Activated CD8-positive, alpha-beta T cell treated with anti-CD3 and anti-CD28 coated beads for 36 hours (primary cell): ENCODE data around the gene SLC39A11. TPM values are rescaled to one million over a fixed set of nuclear protein-coding genes. Genes with fewer than 3 reads are reported as not detected.

Source experiments
- ATAC-seq: fragments of 200-7000 bp; cut with Tn5 transposase; one replicate; pipeline ENCODE4 v1.10.0; 2021; ENCODE audit warnings: mild to moderate bottlenecking, moderate library complexity
- CTCF ChIA-PET: fragments of 350-600 bp; sonication (Branson Sonifier 250); formaldehyde crosslinking; loops from one replicate; lab custom pipeline; 2021; ENCODE audit warnings: antibody characterized with exemption; lab: Charles Lee
- POLR2A ChIA-PET: fragments of 350-600 bp; sonication (Branson Sonifier 250); formaldehyde crosslinking; loops from one replicate; lab custom pipeline; 2021; ENCODE audit warnings: antibody characterized with exemption; lab: Charles Lee
- DNase-seq: peaks from one replicate; pipeline ENCODE4 v3.0.0-alpha.2; 2020
- H3K27ac Mint-ChIP-seq: one replicate; pipeline ENCODE4 v1.8.0; 2021; ENCODE audit warnings: mild to moderate bottlenecking, mixed read lengths
- H3K27me3 Mint-ChIP-seq: one replicate; pipeline ENCODE4 v1.8.0; 2021; ENCODE audit warnings: mixed read lengths
- H3K36me3 Mint-ChIP-seq: one replicate; pipeline ENCODE4 v1.8.0; 2021; ENCODE audit warnings: low read depth, mixed read lengths
- H3K4me1 Mint-ChIP-seq: one replicate; pipeline ENCODE4 v1.8.0; 2021; ENCODE audit warnings: low read depth, mixed read lengths
- H3K4me3 Mint-ChIP-seq: one replicate; pipeline ENCODE4 v1.8.0; 2021; ENCODE audit warnings: mild to moderate bottlenecking, moderate library complexity, mixed read lengths
- H3K9me3 Mint-ChIP-seq: one replicate; pipeline ENCODE4 v1.8.0; 2021; ENCODE audit warnings: mixed read lengths
- intact Hi-C: fragments of 100-400 bp; cut with micrococcal nuclease; formaldehyde crosslinking; loops from one replicate; pipeline ENCODE4 v1.10.0; 2022
- total RNA-seq, 2 experiments: library from RNA; stranded (reverse); gene quantifications; one replicate each; pipeline ENCODE4 v1.2.3, GENCODE V29; 2021
- TF ChIP-seq, protein P1 (sequence below): fragments of 200-600 bp; IDR thresholded peaks from one replicate; pipeline ENCODE4 v1.8.0; 2022; ENCODE audit warnings: antibody characterized with exemption, mild to moderate bottlenecking

Gene SLC39A11
- total RNA-seq, 2 experiments from 2014 or later: 14.4 to 14.9 TPM

GRCh38 chr17:72955391-72956140, 136.9 kb downstream of the SLC39A11 start:
- ATAC-seq (no peak), DNase-seq (no peak)
- H3K27ac Mint-ChIP-seq: no peak overlapping the region
- intact Hi-C loops: no loop called here
- peaks cover 2% of the 10 kb centered on the region for H3K4me1 Mint-ChIP-seq
- H3K9me3 Mint-ChIP-seq: no peaks in the 10 kb centered on the region
- H3K36me3 Mint-ChIP-seq: no peaks in the 10 kb centered on the region
- ChIA-PET POLR2A (no interaction called here), CTCF (interaction anchor here (1.7 kb wide), 1 partner anchor 399 kb away, joined by 4 read pairs; no protein-coding TSS in a partner anchor)
- no peak overlapping the region for H3K4me3 Mint-ChIP-seq
- TF ChIP-seq, protein P1, sequence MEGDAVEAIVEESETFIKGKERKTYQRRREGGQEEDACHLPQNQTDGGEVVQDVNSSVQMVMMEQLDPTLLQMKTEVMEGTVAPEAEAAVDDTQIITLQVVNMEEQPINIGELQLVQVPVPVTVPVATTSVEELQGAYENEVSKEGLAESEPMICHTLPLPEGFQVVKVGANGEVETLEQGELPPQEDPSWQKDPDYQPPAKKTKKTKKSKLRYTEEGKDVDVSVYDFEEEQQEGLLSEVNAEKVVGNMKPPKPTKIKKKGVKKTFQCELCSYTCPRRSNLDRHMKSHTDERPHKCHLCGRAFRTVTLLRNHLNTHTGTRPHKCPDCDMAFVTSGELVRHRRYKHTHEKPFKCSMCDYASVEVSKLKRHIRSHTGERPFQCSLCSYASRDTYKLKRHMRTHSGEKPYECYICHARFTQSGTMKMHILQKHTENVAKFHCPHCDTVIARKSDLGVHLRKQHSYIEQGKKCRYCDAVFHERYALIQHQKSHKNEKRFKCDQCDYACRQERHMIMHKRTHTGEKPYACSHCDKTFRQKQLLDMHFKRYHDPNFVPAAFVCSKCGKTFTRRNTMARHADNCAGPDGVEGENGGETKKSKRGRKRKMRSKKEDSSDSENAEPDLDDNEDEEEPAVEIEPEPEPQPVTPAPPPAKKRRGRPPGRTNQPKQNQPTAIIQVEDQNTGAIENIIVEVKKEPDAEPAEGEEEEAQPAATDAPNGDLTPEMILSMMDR: no peak
- no peaks in the 10 kb centered on the region for H3K27me3 Mint-ChIP-seq

GRCh38 chr17:72954579-72954978, 137.9 kb downstream of the SLC39A11 start:
- no peak for DNase-seq
- Mint-ChIP-seq H3K27ac (no peak overlapping the region), H3K36me3 (no peaks in the 10 kb centered on the region), H3K27me3 (no peaks in the 10 kb centered on the region), H3K4me1 (peaks cover 2% of the 10 kb centered on the region), H3K9me3 (no peaks in the 10 kb centered on the region), H3K4me3 (no peak overlapping the region)
- POLR2A ChIA-PET: no interaction called here
- TF ChIP-seq, protein P1: no peak
- intact Hi-C loops: no loop called here
- CTCF ChIA-PET: interaction anchor here (1.7 kb wide), 1 partner anchor 398 kb away, joined by 4 read pairs; no protein-coding TSS in a partner anchor
- ATAC-seq: no peak

DNA sequence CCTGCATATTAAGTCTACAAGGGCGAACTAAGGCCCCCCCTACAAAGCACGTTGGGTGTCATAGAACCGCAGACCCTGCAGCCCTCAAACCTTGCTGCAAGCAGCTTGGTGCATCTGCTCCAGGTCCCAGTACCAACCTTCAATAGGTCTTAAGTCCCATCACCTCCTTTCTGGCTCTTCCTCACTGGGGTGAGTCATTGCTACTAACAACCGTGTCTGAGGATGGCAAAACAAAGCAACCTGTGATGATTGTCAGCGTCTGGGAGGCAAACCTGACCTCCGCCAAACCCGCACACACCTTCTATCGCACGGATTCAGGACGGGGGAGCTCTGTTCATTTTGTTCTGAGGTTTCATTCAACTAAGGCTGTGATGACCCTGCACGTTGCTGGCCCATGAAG, 138.9 kb downstream of the SLC39A11 start:
- H3K4me1 Mint-ChIP-seq: peaks cover 2% of the 10 kb centered on the region
- no peak overlapping the region for H3K4me3 Mint-ChIP-seq
- intact Hi-C loops: no loop called here
- H3K27me3 Mint-ChIP-seq: no peaks in the 10 kb centered on the region
- ChIA-PET POLR2A (no interaction called here), CTCF (interaction anchor here (1.0 kb wide), 1 partner anchor 226 kb away, joined by 3 read pairs; no protein-coding TSS in a partner anchor)
- TF ChIP-seq, protein P1: no peak
- H3K36me3 Mint-ChIP-seq: no peaks in the 10 kb centered on the region
- no peak overlapping the region for H3K27ac Mint-ChIP-seq
- ATAC-seq (no peak), DNase-seq (no peak)
- H3K9me3 Mint-ChIP-seq: no peaks in the 10 kb centered on the region

GRCh38 chr17:72952641-72953315, 139.7 kb downstream of the SLC39A11 start:
- ATAC-seq: no peak
- Mint-ChIP-seq H3K9me3 (no peaks in the 10 kb centered on the region), H3K27ac (no peak overlapping the region), H3K4me1 (peaks cover 2% of the 10 kb centered on the region), H3K27me3 (no peaks in the 10 kb centered on the region), H3K4me3 (no peak overlapping the region), H3K36me3 (no peaks in the 10 kb centered on the region)
- TF ChIP-seq, protein P1: no peak
- CTCF ChIA-PET: interaction anchor here (1.0 kb wide), 1 partner anchor 225 kb away, joined by 3 read pairs; no protein-coding TSS in a partner anchor
- peak; percentile 12 for DNase-seq
- intact Hi-C loops: no loop called here
- POLR2A ChIA-PET: no interaction called here

GRCh38 chr17:72952220-72952619, 140.3 kb downstream of the SLC39A11 start:
- DNase-seq: no peak
- ATAC-seq: no peak
- intact Hi-C loops: no loop called here
- Mint-ChIP-seq H3K4me3 (no peak overlapping the region), H3K36me3 (peaks cover under 1% of the 10 kb centered on the region), H3K27ac (no peak overlapping the region), H3K27me3 (no peaks in the 10 kb centered on the region), H3K9me3 (no peaks in the 10 kb centered on the region), H3K4me1 (peaks cover 2% of the 10 kb centered on the region)
- CTCF ChIA-PET: no interaction called here
- TF ChIP-seq, protein P1: no peak
- POLR2A ChIA-PET: no interaction called here
